Stimulated activated CD8-positive, alpha-beta memory T cell treated with anti-CD3 and anti-CD28 coated beads, Interleukin-7, amount 100 ng/mL, for 48 hours (primary cell): ENCODE measurements around the gene AQR.

ENCODE experiments used
- DNase-seq, 2 donors: peaks; one replicate each; pipeline ENCODE4 v3.0.0-alpha.2; 2020; ENCODE audit warnings: low read depth in 1 of 2; ENCODE audit errors: extremely low read depth in 1 of 2

The AQR gene

DNA sequence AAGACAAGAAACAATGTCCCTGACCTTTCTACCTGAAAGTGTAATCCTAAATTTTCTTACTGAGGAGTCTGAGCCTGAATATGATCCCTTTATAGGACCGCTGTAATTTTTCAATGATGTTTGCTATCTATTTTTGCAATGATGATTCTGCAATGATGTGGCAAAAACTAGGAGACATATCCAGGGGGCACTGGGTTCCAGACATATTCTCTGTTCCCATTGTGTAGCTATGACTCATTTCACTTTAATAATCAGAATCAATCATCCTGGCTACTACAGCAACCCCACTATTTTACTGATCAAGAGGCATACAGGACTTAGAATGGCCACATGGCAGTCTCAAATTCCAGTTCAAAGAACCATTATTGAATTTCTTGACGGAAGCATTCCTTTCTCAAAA, 85.9 kb downstream of the AQR start:
- DNase-seq, result no peak

GRCh38 chr15:34883042-34883441, 86.5 kb downstream of the AQR start:
- DNase-seq, result no peak

GRCh38 chr15:34879107-34879506, 90.4 kb downstream of the AQR start:
- no peak for DNase-seq

- no peak for DNase-seq
Measured at GRCh38 chr15:34876640-34877039, 92.9 kb downstream of the AQR start.

DNA sequence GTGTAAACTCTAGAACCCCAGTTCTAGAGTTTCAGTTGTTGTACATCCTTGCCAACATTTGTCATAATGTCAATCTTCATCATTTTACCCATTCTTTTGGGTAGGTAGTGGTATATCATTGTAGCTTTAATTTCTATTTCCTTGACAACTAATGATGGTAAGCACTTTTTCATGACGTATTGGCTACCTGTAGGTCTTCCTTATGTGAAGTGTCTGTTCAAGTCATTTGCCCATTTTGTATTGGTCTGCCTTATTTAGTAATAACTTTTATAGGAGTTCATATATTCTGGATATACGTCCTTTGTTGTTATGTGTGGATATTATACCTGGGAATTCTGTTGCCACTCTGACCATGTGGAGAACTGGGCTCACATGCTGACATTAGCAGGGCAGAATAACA, 100.4 kb downstream of the AQR start:
- DNase-seq, result no peak

DNA sequence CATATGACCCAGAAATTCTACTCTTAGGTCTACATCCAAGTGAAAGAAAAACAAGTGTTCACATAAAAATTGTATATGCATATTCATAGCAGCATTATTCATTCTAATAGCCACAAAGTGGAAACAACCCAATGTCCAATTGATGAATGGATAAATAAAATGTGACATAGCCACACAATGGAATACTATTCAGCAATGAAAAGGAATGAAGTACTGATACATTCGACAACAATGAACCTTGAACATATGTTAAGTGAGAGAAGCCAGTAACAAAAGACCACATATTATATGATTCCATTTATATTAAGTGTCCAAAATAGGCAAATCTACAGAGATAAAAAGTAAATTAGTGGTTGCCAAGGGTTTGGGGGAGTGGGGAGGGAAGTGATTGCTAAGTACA, 104.0 kb downstream of the AQR start:
- no peak for DNase-seq

- no peak for DNase-seq
Measured at GRCh38 chr15:34861214-34861613, 108.3 kb downstream of the AQR start.

GRCh38 chr15:34855893-34856292, 113.6 kb downstream of the AQR start:
- DNase-seq, result no peak

GRCh38 chr15:34855413-34855812, 114.1 kb downstream of the AQR start:
- no peak for DNase-seq

DNA sequence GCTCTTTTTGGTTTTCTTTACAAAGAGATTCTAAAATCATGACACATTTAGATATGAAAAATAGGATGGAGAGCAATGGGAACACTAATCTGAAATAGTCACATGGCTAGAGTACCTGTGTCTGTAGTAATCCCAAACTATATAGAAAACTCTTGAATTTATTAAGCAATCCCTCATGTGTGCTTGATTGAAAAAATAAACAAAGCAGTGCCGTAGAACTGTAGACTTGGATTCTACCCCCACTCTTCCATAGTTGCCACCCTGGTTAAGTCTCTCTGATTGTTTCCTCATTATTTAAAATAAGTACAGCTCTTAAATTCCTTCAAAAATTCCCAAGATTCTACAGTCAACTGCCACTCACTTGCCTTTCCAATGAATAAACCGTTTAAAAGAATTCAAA, 115.3 kb downstream of the AQR start:
- DNase-seq, result no peak

- no peak for DNase-seq
Measured at GRCh38 chr15:34853001-34853758, 116.4 kb downstream of the AQR start.

GRCh38 chr15:34851751-34852150, 117.8 kb downstream of the AQR start:
- no peak for DNase-seq

- no peak for DNase-seq
Measured at GRCh38 chr15:34851007-34851406, 118.5 kb downstream of the AQR start.

DNA sequence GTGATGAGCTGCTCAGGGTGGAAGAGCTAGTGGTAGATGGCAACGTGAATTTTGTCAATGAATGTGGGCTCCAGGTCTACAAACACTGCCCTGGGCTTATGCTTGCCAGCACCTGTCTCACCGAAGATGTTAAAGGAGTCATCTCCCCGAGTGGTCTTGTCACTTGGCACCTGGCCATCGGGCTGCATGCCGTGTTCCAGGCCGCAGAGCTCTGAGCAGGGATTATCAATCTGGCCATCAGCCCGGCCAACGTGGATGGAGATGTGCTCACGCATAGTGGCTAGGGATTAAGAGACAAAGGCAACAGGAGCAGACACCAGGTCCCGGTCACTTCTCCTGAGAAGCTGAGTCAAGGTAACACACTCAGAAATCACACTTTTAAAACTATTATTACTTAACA, 119.4 kb downstream of the AQR start:
- DNase-seq, result no peak

DNA sequence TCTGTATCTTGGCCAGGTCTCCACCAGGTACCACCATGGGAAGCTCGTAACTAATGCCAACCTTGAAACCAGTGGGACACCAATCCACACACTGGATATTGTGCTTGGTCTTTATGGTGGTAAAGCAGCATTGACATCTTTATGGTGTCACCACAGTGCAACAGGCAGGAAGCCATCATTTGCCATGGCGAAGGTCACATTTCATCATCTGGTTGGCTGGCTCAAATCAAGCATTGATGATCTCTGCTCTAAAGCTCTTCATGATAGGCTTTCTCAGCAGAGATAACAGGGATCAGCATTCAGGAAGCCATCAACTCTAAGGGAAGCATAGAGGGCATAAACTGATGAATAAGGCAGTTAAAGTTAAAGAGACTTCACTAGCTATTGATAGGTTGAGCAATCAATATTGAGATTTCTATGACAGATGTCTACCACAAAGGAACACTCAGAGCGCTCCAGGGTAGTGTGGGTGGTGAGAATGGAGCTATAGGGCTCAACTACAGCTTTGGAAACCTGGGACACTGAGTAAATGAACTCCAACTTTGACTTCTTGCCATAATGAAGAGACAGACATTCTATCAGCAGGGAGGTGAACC, 120.1 kb downstream of the AQR start:
- DNase-seq, result no peak

GRCh38 chr15:34847598-34847997, 121.9 kb downstream of the AQR start:
- no peak for DNase-seq

GRCh38 chr15:34841262-34841725, 128.2 kb downstream of the AQR start:
- DNase-seq, result no peak

DNA sequence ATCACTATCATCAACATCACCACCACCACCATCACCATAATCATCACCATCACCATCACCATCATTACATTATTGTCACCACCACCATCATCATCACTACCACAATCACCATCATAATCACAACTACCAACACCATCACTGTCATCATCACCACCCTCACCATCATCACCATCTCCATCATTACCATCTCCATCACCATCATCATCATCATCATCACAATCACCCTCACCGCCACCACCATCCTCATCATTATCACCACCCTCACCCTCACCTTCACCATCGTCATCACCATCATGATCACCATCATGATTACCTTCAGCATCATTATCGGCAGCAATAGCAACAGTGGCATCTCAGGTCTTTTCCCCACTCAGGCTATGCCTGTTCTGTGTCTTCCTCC, 131.3 kb downstream of the AQR start:
- no peak for DNase-seq

DNA sequence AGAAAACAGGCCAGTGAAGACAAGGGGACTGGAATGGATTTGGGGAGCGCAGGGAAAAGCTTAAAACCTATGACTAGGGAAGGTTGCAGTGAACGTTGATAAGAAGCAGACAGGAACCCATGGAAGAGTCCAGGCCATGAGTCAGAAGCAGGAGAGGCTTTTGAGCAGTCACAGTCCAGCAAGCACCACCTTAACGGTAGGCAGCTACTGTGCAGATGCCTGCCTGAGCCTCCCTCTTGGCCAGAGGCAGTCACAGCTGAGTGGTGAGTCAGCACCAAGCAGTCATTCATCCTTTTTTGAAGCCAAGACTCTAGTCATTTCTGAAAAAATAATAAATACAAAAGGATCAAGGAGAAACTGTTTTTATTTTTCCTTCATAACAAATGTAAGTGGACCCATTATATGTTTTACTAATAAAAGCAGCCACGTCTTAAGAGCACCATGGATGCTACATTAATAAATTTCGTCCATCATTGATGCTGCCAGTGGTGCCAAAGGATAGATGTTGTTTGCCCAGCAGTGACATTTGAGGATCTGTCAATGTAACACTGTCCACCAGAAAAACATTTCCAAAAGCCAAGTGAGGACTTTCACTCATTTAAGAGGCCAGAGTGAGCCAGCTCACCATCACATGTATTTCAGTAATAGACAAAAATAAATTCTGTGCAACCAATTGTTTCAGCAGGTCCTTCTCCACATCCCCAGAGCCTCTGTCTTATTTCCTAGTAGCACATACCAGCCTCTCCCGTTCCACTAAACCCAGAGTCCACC, 132.1 kb downstream of the AQR start:
- DNase-seq, result no peak

GRCh38 chr15:34828145-34828911, 141.2 kb downstream of the AQR start:
- DNase-seq, result no peak

DNA sequence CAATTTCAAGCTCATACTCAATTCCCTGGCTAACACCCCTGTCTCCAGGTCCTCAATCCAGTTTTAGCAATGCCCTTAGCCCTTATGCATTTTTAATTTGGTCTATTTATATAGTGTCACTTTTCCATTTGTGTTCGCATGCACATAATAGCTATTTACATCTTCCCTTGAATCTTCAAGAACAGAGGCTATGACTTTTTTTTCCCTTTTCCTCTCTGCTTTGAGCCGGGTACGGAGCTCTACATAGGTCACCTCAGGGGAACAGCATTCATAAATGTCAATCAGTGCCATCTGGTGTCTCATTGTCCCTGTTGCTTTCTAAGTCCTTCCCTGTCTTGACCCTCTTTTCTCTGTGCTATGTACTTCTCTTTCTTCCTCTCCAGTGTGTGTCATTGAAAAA, 147.7 kb downstream of the AQR start:
- no peak for DNase-seq
